PC-3 (cell line): Measurements from ENCODE around the gene COMMD2. TPM values are rescaled to one million over a fixed set of nuclear protein-coding genes. Genes with fewer than 3 reads are reported as not detected.

Experiments
- ATAC-seq: fragments of 200-7000 bp; cut with Tn5 transposase; 2 replicates; pipeline ENCODE4 v1.9.1; 2020; ENCODE audit warnings: mild to moderate bottlenecking, moderate library complexity
- BruUV-seq: library from RNA; stranded (reverse); fragments of 400-500 nt; replicated peaks from 2 replicates; lab custom pipeline; 2021; lab: Mats Ljungman, UMichigan
- CTCF ChIA-PET: fragments of 300-600 bp; sonication (Branson Sonifier 250); formaldehyde crosslinking; loops from one replicate; lab custom pipeline; 2022; ENCODE audit warnings: antibody characterized with exemption; lab: Charles Lee
- POLR2A ChIA-PET: fragments of 300-600 bp; sonication (Branson Sonifier 250); formaldehyde crosslinking; loops from one replicate; lab custom pipeline; 2022; ENCODE audit warnings: antibody characterized with exemption; ENCODE audit not compliant: unreplicated experiment; lab: Charles Lee
- DNase-seq: peaks from one replicate; pipeline ENCODE4 v3.0.0-alpha.2; 2015
- H2AFZ ChIP-seq: fragments of 300-600 bp; sonication (generic); 2 replicates; pipeline ENCODE4 v1.6.0; 2016; ENCODE audit warnings: antibody characterized with exemption, low read length
- H3F3A ChIP-seq: fragments of 300-600 bp; sonication (generic); one replicate; pipeline ENCODE4 v1.6.0; 2017; ENCODE audit warnings: antibody characterized with exemption, low read length, control low read depth, mild to moderate bottlenecking; ENCODE audit not compliant: unreplicated experiment
- H3K27ac ChIP-seq: fragments of 300-600 bp; sonication (generic); 2 replicates; pipeline ENCODE4 v1.5.1; 2016; ENCODE audit warnings: mild to moderate bottlenecking, low read length
- H3K27me3 ChIP-seq: fragments of 300-600 bp; sonication (generic); 2 replicates; pipeline ENCODE4 v1.6.1; 2016; ENCODE audit warnings: low read length, mixed read lengths
- H3K36me3 ChIP-seq: fragments of 300-600 bp; sonication (generic); 2 replicates; pipeline ENCODE4 v1.6.1; 2016; ENCODE audit warnings: low read depth, mixed run types, low read length, mixed read lengths
- H3K4me1 ChIP-seq: fragments of 300-600 bp; sonication (generic); 2 replicates; pipeline ENCODE4 v1.5.1; 2016; ENCODE audit warnings: low read length; ENCODE audit not compliant: insufficient read depth
- H3K4me2 ChIP-seq: fragments of 300-600 bp; sonication (generic); 2 replicates; pipeline ENCODE4 v1.6.0; 2016; ENCODE audit warnings: low read length
- H3K4me3 ChIP-seq: fragments of 300-600 bp; sonication (generic); 2 replicates; pipeline ENCODE4 v1.5.1; 2016; ENCODE audit warnings: mild to moderate bottlenecking, low read length, mixed read lengths
- H3K79me2 ChIP-seq: fragments of 300-600 bp; sonication (generic); 2 replicates; pipeline ENCODE4 v1.6.1; 2017; ENCODE audit warnings: low read length, mixed read lengths
- H3K9ac ChIP-seq: fragments of 300-600 bp; sonication (generic); 2 replicates; pipeline ENCODE4 v1.6.0; 2016; ENCODE audit warnings: mild to moderate bottlenecking, low read length
- H3K9me2 ChIP-seq: fragments of 300-600 bp; sonication (generic); replicated peaks from 2 replicates; pipeline ENCODE4 v1.6.1; 2016; ENCODE audit warnings: mixed run types, low read length, mixed read lengths
- H3K9me3 ChIP-seq: fragments of 300-600 bp; sonication (generic); 2 replicates; pipeline ENCODE4 v1.6.1; 2016; ENCODE audit warnings: low read length, mixed read lengths
- H4K20me1 ChIP-seq: fragments of 300-600 bp; sonication (generic); 2 replicates; pipeline ENCODE4 v1.6.1; 2016; ENCODE audit warnings: low read length, mixed read lengths
- EZH2 ChIP-seq: fragments of 300-600 bp; sonication (generic); IDR thresholded peaks from one replicate; pipeline ENCODE4 v1.6.1; 2017; ENCODE audit warnings: antibody characterized with exemption, mild to moderate bottlenecking, low read length; ENCODE audit not compliant: unreplicated experiment
- EZH2phosphoT487 ChIP-seq: fragments of 300-600 bp; sonication (generic); IDR thresholded peaks from 2 replicates; pipeline ENCODE4 v1.6.1; 2018; ENCODE audit warnings: mild to moderate bottlenecking, antibody characterized with exemption, low read length, borderline replicate concordance
- intact Hi-C: fragments of 100-400 bp; cut with micrococcal nuclease; formaldehyde crosslinking; loops from 2 replicates; pipeline ENCODE4 v1.9.0; 2023
- total RNA-seq: library from RNA; depleted of rRNA; stranded (reverse); fragments of >200 nt; gene quantifications from 2 replicates; pipeline ENCODE4 v1.2.3, GENCODE V29; 2014
- TF ChIP-seq, protein P1 (sequence below): fragments of 300-600 bp; sonication (generic); conservative IDR thresholded peaks from 2 replicates; pipeline ENCODE4 v1.5.1; 2017; ENCODE audit warnings: antibody characterized with exemption, low read depth, mild to moderate bottlenecking, low read length

Gene COMMD2
- total RNA-seq, 1 experiment from 2014 or later, result 24.8 TPM

DNA sequence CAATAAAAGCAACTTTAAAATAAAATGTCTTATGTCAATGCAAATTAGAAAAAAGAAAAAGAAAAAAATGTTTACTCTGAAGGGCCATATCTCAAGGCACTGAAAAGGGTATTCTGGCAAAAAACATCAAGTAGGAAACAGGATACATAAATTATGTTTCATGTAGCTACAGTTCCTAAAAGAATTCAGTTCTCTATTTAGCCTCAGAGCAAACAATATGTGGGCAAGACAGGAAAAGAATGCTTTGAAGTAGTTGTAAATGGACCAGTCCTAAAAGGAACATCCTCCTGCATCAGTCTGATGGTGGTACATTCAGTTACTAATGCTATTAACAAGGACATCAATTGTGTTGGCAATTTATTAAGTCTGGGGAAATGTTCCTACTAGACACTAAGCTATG is 8.1 kb downstream of the COMMD2 start:
- H3K27ac ChIP-seq, result no peak overlapping the region
- H3K4me1 ChIP-seq, result peaks cover 8% of the 10 kb centered on the region
- BruUV-seq, result no TSS peak
- H3K4me2 ChIP-seq, result no peak overlapping the region
- no peak overlapping the region for H3K9ac ChIP-seq
- no peaks in the 10 kb centered on the region for H3K9me3 ChIP-seq
- no peaks in the 10 kb centered on the region for H3K9me2 ChIP-seq
- intact Hi-C loops, result no loop called here
- no peak overlapping the region for H3K4me3 ChIP-seq
- no peaks in the 10 kb centered on the region for H3F3A ChIP-seq
- DNase-seq (no peak), ATAC-seq (no peak)
- peaks cover 41% of the 10 kb centered on the region for H3K36me3 ChIP-seq
- no peak overlapping the region for H2AFZ ChIP-seq
- no peaks in the 10 kb centered on the region for H3K27me3 ChIP-seq
- ChIA-PET CTCF (no interaction called here), POLR2A (no interaction called here)
- TF ChIP-seq EZH2 (no peak), EZH2phosphoT487 (no peak)
- TF ChIP-seq, protein P1, sequence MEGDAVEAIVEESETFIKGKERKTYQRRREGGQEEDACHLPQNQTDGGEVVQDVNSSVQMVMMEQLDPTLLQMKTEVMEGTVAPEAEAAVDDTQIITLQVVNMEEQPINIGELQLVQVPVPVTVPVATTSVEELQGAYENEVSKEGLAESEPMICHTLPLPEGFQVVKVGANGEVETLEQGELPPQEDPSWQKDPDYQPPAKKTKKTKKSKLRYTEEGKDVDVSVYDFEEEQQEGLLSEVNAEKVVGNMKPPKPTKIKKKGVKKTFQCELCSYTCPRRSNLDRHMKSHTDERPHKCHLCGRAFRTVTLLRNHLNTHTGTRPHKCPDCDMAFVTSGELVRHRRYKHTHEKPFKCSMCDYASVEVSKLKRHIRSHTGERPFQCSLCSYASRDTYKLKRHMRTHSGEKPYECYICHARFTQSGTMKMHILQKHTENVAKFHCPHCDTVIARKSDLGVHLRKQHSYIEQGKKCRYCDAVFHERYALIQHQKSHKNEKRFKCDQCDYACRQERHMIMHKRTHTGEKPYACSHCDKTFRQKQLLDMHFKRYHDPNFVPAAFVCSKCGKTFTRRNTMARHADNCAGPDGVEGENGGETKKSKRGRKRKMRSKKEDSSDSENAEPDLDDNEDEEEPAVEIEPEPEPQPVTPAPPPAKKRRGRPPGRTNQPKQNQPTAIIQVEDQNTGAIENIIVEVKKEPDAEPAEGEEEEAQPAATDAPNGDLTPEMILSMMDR, result no peak
- no peaks in the 10 kb centered on the region for H3K79me2 ChIP-seq
- H4K20me1 ChIP-seq, result no peaks in the 10 kb centered on the region

GRCh38 chr3:149739396-149739795 is 12.9 kb downstream of the COMMD2 start:
- Histone ChIP-seq H3K27me3 (no peaks in the 10 kb centered on the region), H2AFZ (no peak overlapping the region), H3K4me3 (no peak overlapping the region), H3K79me2 (no peaks in the 10 kb centered on the region), H3K9me3 (no peaks in the 10 kb centered on the region), H3K9ac (no peak overlapping the region), H3K4me2 (0 out of 2 replicates have a peak overlapping the region, but pooled peaks have one; percentile 8), H4K20me1 (no peaks in the 10 kb centered on the region), H3K36me3 (peaks cover 18% of the 10 kb centered on the region; the same call in 1 of the 2 replicates), H3K27ac (peak overlapping the region; percentile 44), H3K9me2 (no peaks in the 10 kb centered on the region), H3K4me1 (peaks cover 28% of the 10 kb centered on the region), H3F3A (no peaks in the 10 kb centered on the region)
- POLR2A ChIA-PET, result interaction anchor here (0.8 kb wide), 1 partner anchor 82 kb away, joined by 3 read pairs; the partner anchor contains the start of gene WWTR1
- CTCF ChIA-PET, result no interaction called here
- TF ChIP-seq, protein P1, result no peak
- TF ChIP-seq EZH2phosphoT487, result no peak
- TF ChIP-seq EZH2, result no peak
- intact Hi-C loops, result no loop called here
- ATAC-seq (peak; percentile 60), DNase-seq (no peak)
- no TSS peak for BruUV-seq

- Histone ChIP-seq H3K9ac (no peak overlapping the region), H3K9me2 (no peaks in the 10 kb centered on the region), H3F3A (no peaks in the 10 kb centered on the region), H3K27ac (peak overlapping the region; percentile 44), H3K79me2 (no peaks in the 10 kb centered on the region), H3K9me3 (no peaks in the 10 kb centered on the region), H3K36me3 (peaks cover 18% of the 10 kb centered on the region; the same call in 1 of the 2 replicates), H3K4me3 (no peak overlapping the region), H3K4me1 (peaks cover 28% of the 10 kb centered on the region), H3K4me2 (0 out of 2 replicates have a peak overlapping the region, but pooled peaks have one; percentile 8), H3K27me3 (no peaks in the 10 kb centered on the region), H4K20me1 (no peaks in the 10 kb centered on the region), H2AFZ (no peak overlapping the region)
- TF ChIP-seq EZH2phosphoT487 (no peak), EZH2 (no peak)
- TF ChIP-seq, protein P1, result no peak
- ChIA-PET POLR2A (interaction anchor here (0.6 to 0.8 kb wide), 3 partner anchors 70 to 378 kb away, joined by 3 to 5 read pairs (median 4); partner anchors contain the start of gene WWTR1), CTCF (interaction anchor here (0.5 kb wide), 1 partner anchor 22 kb away, joined by 3 read pairs; no protein-coding TSS in a partner anchor)
- peak; percentile 65 for ATAC-seq
- DNase-seq, result peak; percentile 80
- intact Hi-C loops, result no loop called here
- BruUV-seq, result no TSS peak
Measured at GRCh38 chr3:149738876-149739275, 13.4 kb downstream of the COMMD2 start.
